ENCODE measurements around the gene VWF. TPM values are rescaled to one million over a fixed set of nuclear protein-coding genes. Genes with fewer than 3 reads are reported as not detected.

Gene VWF
- total RNA-seq, 6 donors from 2014 or later, result 292 to 543 (median 360) TPM

- peaks cover 0 to 60% (median 4%) of the 10 kb centered on the region in 4 donors for H3K36me3 ChIP-seq
- TF ChIP-seq POLR2A (IDR thresholded peaks at IDR 0.05) (no peak), POLR2AphosphoS5 (IDR thresholded peaks at IDR 0.05) (peak in 1 of 2 donors; percentile 50), EP300 (IDR thresholded peaks at IDR 0.05) (peak in 2 of 4 donors; percentile 56 to 83), CTCF (IDR thresholded peaks at IDR 0.05) (peak in 4 of 6 experiments; percentile 30 to 40 (median 38))
- H3K27ac ChIP-seq, result peak overlapping the region; percentile 41 to 81 (median 76)
- H3K4me1 ChIP-seq, result peaks cover 14 to 50% (median 36%) of the 10 kb centered on the region in 4 donors
- 68 to 69% methylated on average over 16 of the region's 16 CpGs for WGBS, 2 donors
- no peak for ATAC-seq (ENCODE audit: low FRiP score in 2 of 2)
- peak in 1 of 2 donors; percentile 46 for DNase-seq
- H3K27me3 ChIP-seq, result no peaks in the 10 kb centered on the region
- no peak overlapping the region for H3K4me3 ChIP-seq
- no peaks in the 10 kb centered on the region for H3K9me3 ChIP-seq
Observed at GRCh38 chr12:6067152-6067916, 57.1 kb downstream of the VWF start.

- peaks cover 14 to 50% (median 31%) of the 10 kb centered on the region in 4 donors for H3K4me1 ChIP-seq
Observed at GRCh38 chr12:6066651-6067050, 57.8 kb downstream of the VWF start.

GRCh38 chr12:6065863-6066199 lies 58.6 kb downstream of the VWF start:
- no peaks in the 10 kb centered on the region for H3K27me3 ChIP-seq
- H3K4me3 ChIP-seq, result no peak overlapping the region
- peaks cover 0 to 58% (median 4%) of the 10 kb centered on the region in 4 donors for H3K36me3 ChIP-seq
- 76 to 81% methylated on average over 2 to 5 of the region's 5 CpGs for WGBS, 2 donors
- H3K4me1 ChIP-seq, result peaks cover 14 to 47% (median 28%) of the 10 kb centered on the region in 4 donors
- peak overlapping the region in 3 of 4 donors; percentile 73 to 81 (median 78) for H3K27ac ChIP-seq
- no peaks in the 10 kb centered on the region for H3K9me3 ChIP-seq
- TF ChIP-seq EP300 (IDR thresholded peaks at IDR 0.05), result no peak
- no peak for TF ChIP-seq POLR2AphosphoS5 (IDR thresholded peaks at IDR 0.05)
- no peak for TF ChIP-seq POLR2A (IDR thresholded peaks at IDR 0.05)
- no peak for TF ChIP-seq CTCF (IDR thresholded peaks at IDR 0.05)
- peak in 1 of 2 donors; percentile 48 for ATAC-seq (ENCODE audit: low FRiP score in 2 of 2)
- peak in 1 of 2 donors; percentile 59 for DNase-seq

More at GRCh38 chr12:6066651-6067050, 57.8 kb downstream of the VWF start:
- TF ChIP-seq CTCF (IDR thresholded peaks at IDR 0.05), result no peak
- TF ChIP-seq POLR2AphosphoS5 (IDR thresholded peaks at IDR 0.05), result no peak
- TF ChIP-seq POLR2A (IDR thresholded peaks at IDR 0.05), result no peak
- no peak for TF ChIP-seq EP300 (IDR thresholded peaks at IDR 0.05)
- no peak for DNase-seq
- whole genome bisulfite sequencing, 2 donors, result 100% methylated on average over 1 of the region's 1 CpG
- Histone ChIP-seq H3K9me3 (no peaks in the 10 kb centered on the region), H3K4me3 (no peak overlapping the region), H3K36me3 (peaks cover 0 to 63% (median 4%) of the 10 kb centered on the region in 4 donors), H3K27me3 (no peaks in the 10 kb centered on the region), H3K27ac (peak overlapping the region; percentile 41 to 81 (median 76))
- ATAC-seq (ENCODE audit: low FRiP score in 2 of 2), result no peak

- TF ChIP-seq CTCF (IDR thresholded peaks at IDR 0.05) (no peak), POLR2A (IDR thresholded peaks at IDR 0.05) (no peak), POLR2AphosphoS5 (IDR thresholded peaks at IDR 0.05) (no peak), EP300 (IDR thresholded peaks at IDR 0.05) (no peak)
- Histone ChIP-seq H3K4me3 (no peak overlapping the region), H3K4me1 (peaks cover 10 to 42% (median 23%) of the 10 kb centered on the region in 4 donors), H3K27me3 (no peaks in the 10 kb centered on the region), H3K9me3 (no peaks in the 10 kb centered on the region), H3K27ac (peak overlapping the region in 3 of 4 donors; percentile 73 to 81 (median 78)), H3K36me3 (peaks cover 0 to 60% (median 4%) of the 10 kb centered on the region in 4 donors)
- DNase-seq, result no peak
- 72 to 77% methylated on average over 4 to 8 of the region's 8 CpGs for WGBS, 2 donors
- no peak for ATAC-seq (ENCODE audit: low FRiP score in 2 of 2)
Observed at GRCh38 chr12:6065131-6065862, 59.2 kb downstream of the VWF start.

Measured in upper lobe of left lung (tissue), 6 donors.